H9 (cell line): ENCODE measurements around the gene RGS6. TPM values are rescaled to one million over a fixed set of nuclear protein-coding genes. Genes with fewer than 3 reads are reported as not detected.

Experiments
- DNase-seq: peaks from one replicate; pipeline ENCODE4 v3.0.0-alpha.2; 2017
- H2AFZ ChIP-seq: one replicate; pipeline ENCODE4 v1.6.1; 2013; ENCODE audit warnings: mild to moderate bottlenecking, low read length, control low read depth, moderate library complexity
- H2AK5ac ChIP-seq: 2 replicates; pipeline ENCODE4 v1.6.1; 2013; ENCODE audit warnings: low read length, control low read depth, mixed read lengths; ENCODE audit not compliant: insufficient read length
- H2BK120ac ChIP-seq: one replicate; pipeline ENCODE4 v1.6.1; 2013; ENCODE audit warnings: low read depth, mild to moderate bottlenecking, low read length, control low read depth, inconsistent platforms; ENCODE audit not compliant: poor library complexity, severe bottlenecking
- H2BK12ac ChIP-seq: 2 replicates; pipeline ENCODE4 v1.6.1; 2013; ENCODE audit warnings: low read length, control low read depth, mixed read lengths, low read depth; ENCODE audit not compliant: insufficient read length
- H2BK15ac ChIP-seq: 2 replicates; pipeline ENCODE4 v1.6.1; 2013; ENCODE audit warnings: low read depth, low read length, control low read depth
- H2BK20ac ChIP-seq: one replicate; pipeline ENCODE4 v1.6.1; 2013; ENCODE audit warnings: low read depth, mild to moderate bottlenecking, low read length, control low read depth, inconsistent platforms; ENCODE audit not compliant: poor library complexity, severe bottlenecking
- H2BK5ac ChIP-seq: 2 replicates; pipeline ENCODE4 v1.6.1; 2013; ENCODE audit warnings: low read length, control low read depth, mixed read lengths; ENCODE audit not compliant: insufficient read length
- H3K14ac ChIP-seq: 2 replicates; pipeline ENCODE4 v1.6.1; 2013; ENCODE audit warnings: low read length, control low read depth; ENCODE audit not compliant: insufficient read depth
- H3K18ac ChIP-seq: 2 replicates; pipeline ENCODE4 v1.6.1; 2013; ENCODE audit warnings: low read depth, mild to moderate bottlenecking, mixed read lengths, low read length, control low read depth; ENCODE audit not compliant: insufficient read length
- H3K23ac ChIP-seq: 2 replicates; pipeline ENCODE4 v1.6.1; 2013; ENCODE audit warnings: low read length, control low read depth, mixed read lengths, low read depth; ENCODE audit not compliant: insufficient read length
- H3K23me2 ChIP-seq: 2 replicates; pipeline ENCODE4 v1.6.1; 2013; ENCODE audit warnings: low read depth, mild to moderate bottlenecking, mixed read lengths, low read length, control low read depth; ENCODE audit not compliant: insufficient read length, poor library complexity, severe bottlenecking
- H3K27ac ChIP-seq: 2 replicates; pipeline ENCODE4 v1.5.1; 2013; ENCODE audit warnings: low read length, control low read depth, mixed read lengths, low read depth; ENCODE audit not compliant: insufficient read length
- H3K27me3 ChIP-seq: 2 replicates; pipeline ENCODE4 v1.6.1; 2013; ENCODE audit warnings: low read length, control low read depth, inconsistent platforms; ENCODE audit not compliant: insufficient read depth
- H3K4ac ChIP-seq: 2 replicates; pipeline ENCODE4 v1.6.1; 2013; ENCODE audit warnings: low read depth, mild to moderate bottlenecking, control low read depth, inconsistent platforms, low read length, moderate library complexity
- H3K4me1 ChIP-seq: 2 replicates; pipeline ENCODE4 v1.6.1; 2013; ENCODE audit warnings: low read length, control low read depth, inconsistent platforms; ENCODE audit not compliant: insufficient read depth
- H3K4me2 ChIP-seq: 2 replicates; pipeline ENCODE4 v1.6.1; 2013; ENCODE audit warnings: low read length, control low read depth, mixed read lengths; ENCODE audit not compliant: insufficient read length, insufficient read depth
- H3K56ac ChIP-seq: 2 replicates; pipeline ENCODE4 v1.6.1; 2013; ENCODE audit warnings: low read depth, mild to moderate bottlenecking, mixed read lengths, low read length, control low read depth; ENCODE audit not compliant: insufficient read length
- H3K79me1 ChIP-seq: 2 replicates; pipeline ENCODE4 v1.6.1; 2013; ENCODE audit warnings: low read depth, mild to moderate bottlenecking, moderate library complexity, low read length, control low read depth, inconsistent platforms; ENCODE audit not compliant: insufficient read depth, poor library complexity, severe bottlenecking
- H3K79me2 ChIP-seq: 2 replicates; pipeline ENCODE4 v1.6.1; 2013; ENCODE audit warnings: low read length, control low read depth, inconsistent platforms; ENCODE audit not compliant: insufficient read depth
- H3K9ac ChIP-seq: 2 replicates; pipeline ENCODE4 v1.6.1; 2013; ENCODE audit warnings: low read length, control low read depth, mixed read lengths; ENCODE audit not compliant: insufficient read length; ENCODE audit errors: extremely low read depth
- H3K9me3 ChIP-seq: one replicate; pipeline ENCODE4 v1.6.1; 2013; ENCODE audit warnings: low read depth, low read length, inconsistent platforms; ENCODE audit not compliant: control insufficient read depth
- H3T11ph ChIP-seq: one replicate; pipeline ENCODE4 v1.6.1; 2013; ENCODE audit warnings: mild to moderate bottlenecking, low read length, control low read depth, inconsistent platforms
- H4K20me1 ChIP-seq: one replicate; pipeline ENCODE4 v1.6.1; 2013; ENCODE audit not compliant: control insufficient read depth, insufficient read length, insufficient read depth
- H4K5ac ChIP-seq: 2 replicates; pipeline ENCODE4 v1.6.1; 2013; ENCODE audit warnings: low read depth, mild to moderate bottlenecking, mixed read lengths, low read length, control low read depth; ENCODE audit not compliant: insufficient read length
- H4K8ac ChIP-seq: replicated peaks from 2 replicates; pipeline ENCODE4 v1.6.1; 2013; ENCODE audit warnings: low read length, control low read depth, mixed read lengths, low read depth; ENCODE audit not compliant: insufficient read length
- H4K91ac ChIP-seq: 2 replicates; pipeline ENCODE4 v1.6.1; 2013; ENCODE audit warnings: low read depth, mild to moderate bottlenecking, moderate library complexity, mixed read lengths, low read length, control low read depth; ENCODE audit not compliant: insufficient read length
- H3K27ac Mint-ChIP-seq, 3 experiments: 2 replicates in 2 of 3; 3 replicates in 1 of 3; pipeline ENCODE4 v1.8.0; 2020 to 2021; ENCODE audit warnings: mixed read lengths in 3 of 3, mild to moderate bottlenecking in 1 of 3, moderate library complexity in 1 of 3
- H3K27me3 Mint-ChIP-seq: 2 replicates; pipeline ENCODE4 v1.8.0; 2021; ENCODE audit warnings: low read depth, mild to moderate bottlenecking, moderate library complexity, mixed read lengths
- H3K36me3 Mint-ChIP-seq, 3 experiments: 2 replicates in 2 of 3; 3 replicates in 1 of 3; pipeline ENCODE4 v1.8.0; 2020 to 2021; ENCODE audit warnings: low read depth in 3 of 3, mixed read lengths in 3 of 3; ENCODE audit not compliant: insufficient read depth in 1 of 3
- H3K4me1 Mint-ChIP-seq, 2 experiments: 2 replicates each; pipeline ENCODE4 v1.8.0; 2020; ENCODE audit warnings: mixed read lengths in 2 of 2
- H3K4me3 Mint-ChIP-seq, 2 experiments: 2 replicates in 1 of 2; 3 replicates in 1 of 2; pipeline ENCODE4 v1.8.0; 2020 to 2021; ENCODE audit warnings: mild to moderate bottlenecking in 2 of 2, mixed read lengths in 2 of 2, moderate library complexity in 1 of 2
- H3K9me3 Mint-ChIP-seq, 2 experiments: 2 replicates in 1 of 2; 3 replicates in 1 of 2; pipeline ENCODE4 v1.8.0; 2020; ENCODE audit warnings: mild to moderate bottlenecking in 2 of 2, mixed read lengths in 2 of 2, moderate library complexity in 1 of 2
- WGBS: extraction: QIAGEN DNeasy Blood & Tissue Kit; methylation state at CpG from one replicate; pipeline ENCODE4 v1.1.7; 2013; ENCODE audit warnings: missing lambda C conversion rate, low lambda C conversion rate, mixed read lengths; ENCODE audit not compliant: insufficient read length; ENCODE audit errors: extremely low coverage; 5-methylcytosine and 5-hydroxymethylcytosine counted together
- total RNA-seq: library from RNA; stranded (reverse); gene quantifications from 2 replicates; pipeline ENCODE4 v1.2.1, GENCODE V29; 2021
- TF ChIP-seq, protein P1 (sequence below): fragments of 200-600 bp; sonication (generic); conservative IDR thresholded peaks from 3 replicates; pipeline ENCODE4 v1.8.0; 2021; ENCODE audit warnings: antibody characterized with exemption, mild to moderate bottlenecking

RGS6 gene
- total RNA-seq, 1 experiment from 2014 or later = 3.0 TPM

DNA sequence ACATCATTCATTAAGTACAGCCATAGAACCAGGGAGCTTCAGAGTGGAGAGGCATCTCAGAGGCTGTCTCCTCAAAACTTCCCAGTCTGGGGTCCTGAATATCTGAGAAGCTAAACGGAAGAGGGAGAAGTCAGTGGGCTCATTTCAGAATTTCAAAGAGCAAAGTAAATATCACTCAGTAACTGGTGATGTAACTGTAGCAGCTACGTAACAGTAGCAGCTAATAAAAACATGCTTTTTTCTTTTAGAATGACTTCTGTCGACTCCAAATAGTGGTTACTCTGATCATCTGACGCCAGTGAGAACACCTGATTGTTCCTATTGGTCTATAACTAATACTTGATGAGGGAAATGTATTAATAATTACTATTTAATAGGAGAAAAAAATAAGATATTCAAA lies 578.3 kb downstream of the RGS6 start:
- Histone ChIP-seq H3K4ac (no peak overlapping the region), H3K9ac (no peak overlapping the region), H2BK15ac (no peak overlapping the region), H2BK5ac (no peak overlapping the region), H3K79me1 (no peaks in the 10 kb centered on the region), H4K8ac (no peak overlapping the region), H3K23me2 (no peaks in the 10 kb centered on the region), H3K27ac (no peak overlapping the region), H4K91ac (no peak overlapping the region), H3K79me2 (no peaks in the 10 kb centered on the region), H2BK12ac (no peak overlapping the region), H3K14ac (no peak overlapping the region), H3K18ac (no peak overlapping the region), H2BK120ac (no peak overlapping the region), H2BK20ac (no peak overlapping the region), H4K20me1 (no peaks in the 10 kb centered on the region), H2AFZ (no peak overlapping the region), H3K23ac (no peak overlapping the region), H4K5ac (no peak overlapping the region), H3T11ph (no peak overlapping the region), H2AK5ac (no peak overlapping the region), H3K56ac (no peak overlapping the region), H3K27me3 (no peaks in the 10 kb centered on the region), H3K4me1 (no peaks in the 10 kb centered on the region), H3K9me3 (no peaks in the 10 kb centered on the region), H3K4me2 (no peak overlapping the region)
- H3K4me1 Mint-ChIP-seq = no peaks in the 10 kb centered on the region; a peak in 1 of 4 replicates
- H3K4me3 Mint-ChIP-seq = no peak overlapping the region
- no peaks in the 10 kb centered on the region; a peak in 2 of 5 replicates for H3K9me3 Mint-ChIP-seq
- TF ChIP-seq, protein P1, sequence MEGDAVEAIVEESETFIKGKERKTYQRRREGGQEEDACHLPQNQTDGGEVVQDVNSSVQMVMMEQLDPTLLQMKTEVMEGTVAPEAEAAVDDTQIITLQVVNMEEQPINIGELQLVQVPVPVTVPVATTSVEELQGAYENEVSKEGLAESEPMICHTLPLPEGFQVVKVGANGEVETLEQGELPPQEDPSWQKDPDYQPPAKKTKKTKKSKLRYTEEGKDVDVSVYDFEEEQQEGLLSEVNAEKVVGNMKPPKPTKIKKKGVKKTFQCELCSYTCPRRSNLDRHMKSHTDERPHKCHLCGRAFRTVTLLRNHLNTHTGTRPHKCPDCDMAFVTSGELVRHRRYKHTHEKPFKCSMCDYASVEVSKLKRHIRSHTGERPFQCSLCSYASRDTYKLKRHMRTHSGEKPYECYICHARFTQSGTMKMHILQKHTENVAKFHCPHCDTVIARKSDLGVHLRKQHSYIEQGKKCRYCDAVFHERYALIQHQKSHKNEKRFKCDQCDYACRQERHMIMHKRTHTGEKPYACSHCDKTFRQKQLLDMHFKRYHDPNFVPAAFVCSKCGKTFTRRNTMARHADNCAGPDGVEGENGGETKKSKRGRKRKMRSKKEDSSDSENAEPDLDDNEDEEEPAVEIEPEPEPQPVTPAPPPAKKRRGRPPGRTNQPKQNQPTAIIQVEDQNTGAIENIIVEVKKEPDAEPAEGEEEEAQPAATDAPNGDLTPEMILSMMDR = no peak
- no CpG with 5 or more reads among the region's 4 CpGs for WGBS
- no peaks in the 10 kb centered on the region; the same call in none of the 2 replicates for H3K27me3 Mint-ChIP-seq
- no peak overlapping the region for H3K27ac Mint-ChIP-seq
- no peak for DNase-seq
- H3K36me3 Mint-ChIP-seq = no peaks in the 10 kb centered on the region; a peak in 1 of 7 replicates
